Testis (tissue), 2 donors: ENCODE measurements around the gene EMC9.

Experiments used
- CTCF ChIP-seq, 3 experiments: fragments of 450-650 bp in 2 of 3; fragments of 200-600 bp in 1 of 3; sonication (generic) in 1 of 3; IDR thresholded peaks; one replicate each; pipeline ENCODE4 v1.5.1; 2016 to 2019; ENCODE audit warnings: antibody characterized with exemption in 3 of 3, mild to moderate bottlenecking in 2 of 3, moderate library complexity in 1 of 3
- POLR2A ChIP-seq: fragments of 450-650 bp; IDR thresholded peaks from one replicate; pipeline ENCODE4 v1.6.1; 2017; ENCODE audit warnings: antibody characterized with exemption, mild to moderate bottlenecking, moderate library complexity

GRCh38 chr14:24185741-24186140 lies 44.4 kb upstream of the EMC9 start:
- TF ChIP-seq CTCF (IDR thresholded peaks at IDR 0.05) (no peak), POLR2A (no peak)
